ENCODE measurements around the gene HBS1L.

- TF ChIP-seq POLR2A (IDR thresholded peaks at IDR 0.05; ENCODE audit: low read length) (no peak), GATA1 (IDR thresholded peaks at IDR 0.05; ENCODE audit: low read depth, low read length) (no peak)
These were observed 64.4 kb downstream of the HBS1L start for GRCh38 chr6:134990262-134990661.
